Jurkat, Clone E6-1 (cell line): ENCODE results near the gene PDCD5.

Source experiments
- DNase-seq: peaks from one replicate; pipeline ENCODE4 v3.0.0-alpha.2; 2011; ENCODE audit warnings: low read depth, low spot score
- H3K4me3 ChIP-seq: 2 replicates; pipeline ENCODE4 v1.5.1; 2011; ENCODE audit warnings: mild to moderate bottlenecking, low read length, control low read depth, moderate library complexity

The PDCD5 gene

GRCh38 chr19:32622002-32622401 is 41.0 kb downstream of the PDCD5 start:
- DNase-seq, result no peak
- no peak overlapping the region for H3K4me3 ChIP-seq

GRCh38 chr19:32624410-32624809 is 43.4 kb downstream of the PDCD5 start:
- DNase-seq, result no peak
- no peak overlapping the region for H3K4me3 ChIP-seq

- DNase-seq, result no peak
- no peak overlapping the region for H3K4me3 ChIP-seq
Observed at GRCh38 chr19:32626969-32627368, 46.0 kb downstream of the PDCD5 start.

- H3K4me3 ChIP-seq, result no peak overlapping the region
- no peak for DNase-seq
Observed at GRCh38 chr19:32627714-32628270, 46.8 kb downstream of the PDCD5 start.

- no peak for DNase-seq
- H3K4me3 ChIP-seq, result no peak overlapping the region
Observed at GRCh38 chr19:32630338-32630737, 49.3 kb downstream of the PDCD5 start.

- no peak overlapping the region for H3K4me3 ChIP-seq
- no peak for DNase-seq
Observed at GRCh38 chr19:32631381-32631780, 50.4 kb downstream of the PDCD5 start.
